Measurements from ENCODE around the gene DAB2IP.
A peak's percentile ranks its signal among the peaks of the same experiment; 100 is the strongest.

The DAB2IP gene

GRCh38 chr9:121763561-121764370, 112.3 kb downstream of the DAB2IP start:
- DNase-seq (ENCODE audit: low read depth): no peak

GRCh38 chr9:121764371-121764730, 112.9 kb downstream of the DAB2IP start:
- no peak for DNase-seq (ENCODE audit: low read depth)

- no peak for DNase-seq (ENCODE audit: low read depth)
Observed at GRCh38 chr9:121765021-121765950, 113.9 kb downstream of the DAB2IP start.

GRCh38 chr9:121766081-121766683, 114.7 kb downstream of the DAB2IP start:
- no peak for DNase-seq (ENCODE audit: low read depth)

GRCh38 chr9:121767171-121767769, 115.8 kb downstream of the DAB2IP start:
- no peak for DNase-seq (ENCODE audit: low read depth)

GRCh38 chr9:121768416-121769015, 117.1 kb downstream of the DAB2IP start:
- DNase-seq (ENCODE audit: low read depth): no peak

GRCh38 chr9:121769939-121770338, 118.5 kb downstream of the DAB2IP start:
- no peak for DNase-seq (ENCODE audit: low read depth)

GRCh38 chr9:121770415-121771273, 119.2 kb downstream of the DAB2IP start:
- DNase-seq (ENCODE audit: low read depth): peak; percentile 54

- DNase-seq (ENCODE audit: low read depth): no peak
Observed at GRCh38 chr9:121771418-121771817, 120.0 kb downstream of the DAB2IP start.

GRCh38 chr9:121771851-121772599, 120.6 kb downstream of the DAB2IP start:
- no peak for DNase-seq (ENCODE audit: low read depth)

- DNase-seq (ENCODE audit: low read depth): no peak
Observed at GRCh38 chr9:121772600-121773285, 121.3 kb downstream of the DAB2IP start.

- no peak for DNase-seq (ENCODE audit: low read depth)
Observed at GRCh38 chr9:121773286-121773953, 122.0 kb downstream of the DAB2IP start.

GRCh38 chr9:121773954-121774714, 122.7 kb downstream of the DAB2IP start:
- no peak for DNase-seq (ENCODE audit: low read depth)

GRCh38 chr9:121774715-121775613, 123.5 kb downstream of the DAB2IP start:
- no peak for DNase-seq (ENCODE audit: low read depth)

- no peak for DNase-seq (ENCODE audit: low read depth)
Observed at GRCh38 chr9:121776001-121776738, 124.7 kb downstream of the DAB2IP start.
